Effector memory CD4-positive, alpha-beta T cell (primary cell): ENCODE data around the gene RNF187.

ENCODE experiments used
- DNase-seq, 3 donors: peaks; one replicate each; pipeline ENCODE4 v3.0.0-alpha.2; 2020
- H3K27ac ChIP-seq: 2 replicates; pipeline ENCODE4 v1.7.0; 2013; ENCODE audit warnings: mild to moderate bottlenecking, low read length, moderate library complexity; ENCODE audit not compliant: insufficient read depth, poor library complexity, severe bottlenecking
- H3K27me3 ChIP-seq: replicated peaks from 2 replicates; pipeline ENCODE4 v1.7.0; 2013; ENCODE audit warnings: mild to moderate bottlenecking, low read length; ENCODE audit not compliant: insufficient read depth, control insufficient read depth, poor library complexity, severe bottlenecking
- H3K36me3 ChIP-seq: 2 replicates; pipeline ENCODE4 v1.7.0; 2013; ENCODE audit warnings: mild to moderate bottlenecking, low read length, moderate library complexity; ENCODE audit not compliant: control insufficient read depth, insufficient read depth
- H3K4me1 ChIP-seq: 2 replicates; pipeline ENCODE4 v1.7.0; 2013; ENCODE audit warnings: low read length, mild to moderate bottlenecking; ENCODE audit not compliant: control insufficient read depth, insufficient read depth, poor library complexity, severe bottlenecking
- H3K4me3 ChIP-seq: 2 replicates; pipeline ENCODE4 v1.7.0; 2013; ENCODE audit warnings: low read length, low read depth, mild to moderate bottlenecking; ENCODE audit not compliant: insufficient read depth, poor library complexity, severe bottlenecking
- H3K9me3 ChIP-seq: 2 replicates; pipeline ENCODE4 v1.7.0; 2013; ENCODE audit warnings: mild to moderate bottlenecking, low read length, moderate library complexity; ENCODE audit not compliant: control insufficient read depth

RNF187 gene

DNA sequence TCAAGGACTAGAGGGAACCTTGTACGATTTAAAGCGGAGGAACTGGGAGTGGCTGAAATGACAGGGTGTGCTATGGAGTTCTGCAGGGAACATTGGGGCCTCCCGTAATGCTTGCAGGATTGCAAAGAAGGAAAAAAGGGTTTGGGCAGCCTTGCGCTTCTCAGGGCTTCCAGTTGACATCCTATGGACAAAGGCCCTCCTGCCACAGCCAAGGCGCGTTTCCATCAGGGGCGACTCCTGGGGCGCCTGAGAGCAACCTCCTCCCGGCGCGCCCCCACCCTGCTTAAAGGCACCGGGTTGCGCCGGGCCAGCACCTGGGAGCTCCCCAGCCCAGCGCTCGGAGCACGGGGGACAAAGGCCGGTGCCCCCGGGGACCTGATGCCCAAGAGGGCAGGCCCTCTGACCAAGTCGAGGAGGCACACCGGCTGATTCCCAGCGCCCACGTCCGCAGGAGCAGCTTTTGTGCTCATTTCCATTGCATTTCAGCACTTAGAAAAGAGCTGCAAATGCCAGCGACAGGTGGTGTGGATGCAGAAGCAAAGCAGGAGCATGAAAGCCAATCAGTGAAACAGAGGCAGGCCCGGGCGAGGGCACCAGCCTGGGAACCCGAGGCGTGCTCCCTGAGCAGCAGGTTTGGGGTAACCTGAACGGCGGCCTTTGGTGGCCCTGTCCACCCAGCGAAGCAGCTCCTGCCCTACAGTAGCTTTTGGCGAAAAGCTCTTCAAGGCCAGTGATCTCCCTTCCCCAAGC is 17.6 kb upstream of the RNF187 start:
- no peak overlapping the region for H3K4me3 ChIP-seq
- H3K36me3 ChIP-seq: no peaks in the 10 kb centered on the region
- H3K27ac ChIP-seq: no peak overlapping the region
- peaks cover 14% of the 10 kb centered on the region for H3K4me1 ChIP-seq
- H3K27me3 ChIP-seq: peaks cover 10% of the 10 kb centered on the region
- no peak for DNase-seq
- no peaks in the 10 kb centered on the region for H3K9me3 ChIP-seq

DNA sequence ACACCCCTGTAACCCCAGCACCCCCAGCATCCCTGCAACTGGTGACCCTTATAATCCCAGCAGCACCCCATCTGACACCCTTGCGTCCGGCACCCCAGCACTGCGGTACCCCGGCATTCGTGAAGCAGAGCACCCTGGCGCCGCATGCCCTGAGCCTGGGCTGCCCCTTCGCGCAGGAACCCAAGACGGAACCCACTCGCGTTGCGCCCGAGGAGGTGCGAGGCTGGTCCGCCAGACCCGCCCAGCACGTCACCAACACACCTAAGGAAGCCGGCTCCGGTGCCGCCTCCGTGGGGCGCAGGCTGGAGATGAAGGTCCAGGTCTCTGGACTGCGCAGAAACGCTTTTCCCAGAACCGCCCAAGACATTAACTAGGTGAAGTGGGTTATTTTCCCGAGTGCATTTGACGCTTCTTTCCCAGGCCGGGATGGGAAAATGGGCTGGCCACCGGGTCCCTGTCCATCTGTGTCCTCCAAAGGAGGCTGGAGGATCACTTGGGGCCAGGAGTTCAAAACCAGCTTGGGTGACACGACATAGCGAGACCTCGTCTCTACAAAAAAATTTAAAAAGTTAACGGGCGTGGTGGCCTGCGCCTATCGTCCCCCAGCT is 15.9 kb upstream of the RNF187 start:
- Histone ChIP-seq H3K27me3 (peaks cover 10% of the 10 kb centered on the region), H3K36me3 (no peaks in the 10 kb centered on the region)

DNA sequence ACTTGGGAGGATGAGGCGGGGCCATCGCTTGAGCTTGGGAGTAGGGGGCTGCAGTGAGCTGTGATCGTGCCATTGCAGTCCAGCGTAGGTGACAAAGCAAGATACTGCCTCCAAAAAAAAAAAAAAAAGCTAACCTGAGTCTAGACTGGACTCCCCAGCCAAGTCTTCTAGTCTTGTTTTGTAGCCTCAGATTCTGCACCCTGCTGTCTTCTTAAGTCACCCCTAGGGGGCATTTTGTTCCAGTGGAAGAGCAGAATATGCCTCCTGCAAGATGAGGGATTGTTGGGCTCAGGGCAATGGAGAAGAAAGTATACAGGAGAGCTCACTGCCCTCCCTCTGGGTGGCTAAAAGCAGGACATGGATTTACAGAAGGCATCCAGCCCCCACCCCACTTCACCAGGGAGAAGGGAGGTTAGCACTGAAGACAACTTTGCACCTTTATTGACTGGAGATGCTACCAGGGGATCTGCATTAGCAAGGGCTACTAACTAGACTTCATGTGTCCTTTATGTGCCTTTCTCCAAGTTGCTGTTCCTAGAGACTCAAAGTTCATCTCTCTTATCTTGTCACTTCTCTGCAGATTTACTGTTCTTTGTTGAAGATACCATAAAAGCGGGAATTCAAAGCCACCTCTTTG is 15.3 kb upstream of the RNF187 start:
- Histone ChIP-seq H3K36me3 (no peaks in the 10 kb centered on the region), H3K4me3 (no peak overlapping the region), H3K27me3 (peaks cover 10% of the 10 kb centered on the region), H3K27ac (no peak overlapping the region), H3K4me1 (no peaks in the 10 kb centered on the region), H3K9me3 (no peaks in the 10 kb centered on the region)
- no peak for DNase-seq

More for the DNA sequence above, 15.9 kb upstream of the RNF187 start:
- no peak for DNase-seq
- Histone ChIP-seq H3K4me1 (no peaks in the 10 kb centered on the region), H3K27ac (no peak overlapping the region), H3K9me3 (no peaks in the 10 kb centered on the region), H3K4me3 (no peak overlapping the region)

DNA sequence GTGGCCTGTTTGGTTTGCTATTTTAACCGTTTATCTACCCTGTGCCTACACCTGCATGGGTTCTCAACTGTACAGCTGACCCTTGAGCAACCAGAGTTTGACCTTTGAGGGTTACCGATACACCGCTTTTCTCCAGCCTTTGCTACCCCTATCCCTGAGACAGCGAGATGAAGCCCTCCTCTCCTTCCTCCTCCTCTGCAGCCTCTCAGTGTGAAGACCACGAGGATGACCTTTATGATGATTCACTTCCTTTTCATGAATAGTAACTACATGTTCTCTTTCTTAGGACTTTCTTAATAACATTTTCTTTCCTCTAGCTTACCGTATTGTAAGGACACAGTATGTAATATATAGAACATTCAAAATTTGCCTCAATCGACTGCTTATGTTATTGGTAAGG is 14.5 kb upstream of the RNF187 start:
- Histone ChIP-seq H3K4me3 (no peak overlapping the region), H3K27me3 (peaks cover 10% of the 10 kb centered on the region), H3K9me3 (no peaks in the 10 kb centered on the region), H3K27ac (no peak overlapping the region), H3K4me1 (no peaks in the 10 kb centered on the region), H3K36me3 (no peaks in the 10 kb centered on the region)
- DNase-seq: no peak

DNA sequence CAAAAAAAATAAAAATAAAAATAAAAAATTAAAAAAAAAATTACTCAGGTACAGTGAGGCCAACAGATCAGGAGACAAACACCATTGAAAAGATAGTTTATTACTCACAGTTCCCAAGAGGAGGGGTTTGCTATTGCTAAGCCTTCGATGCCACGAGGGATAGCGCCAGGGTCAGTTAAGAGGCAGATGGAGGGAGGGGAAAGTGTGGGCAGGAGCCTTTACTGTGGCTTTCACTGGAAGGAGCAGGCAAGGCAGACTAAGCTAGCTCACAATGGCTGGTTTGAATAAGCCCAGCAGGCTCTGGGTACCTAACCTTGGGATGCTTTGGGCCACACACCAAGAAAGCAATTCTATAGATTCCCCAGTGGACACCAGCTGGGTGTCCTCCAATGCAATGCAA is 12.7 kb upstream of the RNF187 start:
- Histone ChIP-seq H3K36me3 (no peaks in the 10 kb centered on the region), H3K4me3 (no peak overlapping the region), H3K27me3 (peaks cover 10% of the 10 kb centered on the region), H3K27ac (no peak overlapping the region), H3K4me1 (peaks cover 9% of the 10 kb centered on the region), H3K9me3 (no peaks in the 10 kb centered on the region)
- DNase-seq: no peak

DNA sequence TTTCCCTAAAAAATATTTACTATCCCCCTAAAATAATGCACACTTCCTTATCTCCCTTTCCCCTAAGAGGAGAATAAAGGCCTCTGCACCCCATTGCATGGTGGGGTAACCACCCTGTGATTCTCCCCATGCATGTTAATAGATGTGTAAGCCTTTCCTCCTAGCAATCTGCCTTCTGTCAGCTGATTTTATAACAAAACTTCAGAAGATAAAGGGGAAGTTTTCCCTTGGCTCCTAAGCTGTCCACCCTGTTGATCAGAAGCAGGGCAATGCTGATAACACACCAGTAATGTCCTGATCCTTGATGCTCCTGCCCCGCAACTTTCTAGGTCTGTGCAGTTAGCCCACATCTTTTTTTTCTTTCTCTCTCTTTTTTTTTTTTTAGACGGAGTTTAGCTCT is 11.4 kb upstream of the RNF187 start:
- H3K36me3 ChIP-seq: no peaks in the 10 kb centered on the region
- DNase-seq: no peak
- H3K27me3 ChIP-seq: peaks cover 4% of the 10 kb centered on the region
- H3K4me3 ChIP-seq: no peak overlapping the region
- no peaks in the 10 kb centered on the region for H3K9me3 ChIP-seq
- H3K27ac ChIP-seq: no peak overlapping the region
- peaks cover 10% of the 10 kb centered on the region for H3K4me1 ChIP-seq

DNA sequence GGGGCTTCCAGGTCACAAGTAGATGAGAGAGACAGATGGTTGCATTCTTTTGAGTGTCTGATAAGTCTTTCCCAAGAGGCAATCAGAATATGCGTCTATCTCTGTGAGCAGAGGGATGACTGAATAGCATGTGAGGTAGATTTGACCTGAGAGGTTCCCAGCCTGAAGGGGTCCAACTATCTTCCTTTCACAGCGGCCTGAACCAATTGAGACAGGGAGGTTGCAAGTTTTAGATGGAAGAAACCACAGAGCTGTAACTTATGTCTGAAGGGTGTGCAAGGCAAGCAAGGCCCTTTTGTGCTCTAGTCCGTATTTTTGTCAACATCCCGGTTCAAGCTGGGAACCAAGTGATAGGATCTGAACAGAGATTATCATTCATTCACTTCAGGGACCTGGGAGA is 9.9 kb upstream of the RNF187 start:
- H3K4me3 ChIP-seq: no peak overlapping the region
- no peaks in the 10 kb centered on the region for H3K9me3 ChIP-seq
- peaks cover 10% of the 10 kb centered on the region for H3K4me1 ChIP-seq
- H3K36me3 ChIP-seq: no peaks in the 10 kb centered on the region
- no peak overlapping the region for H3K27ac ChIP-seq
- no peaks in the 10 kb centered on the region for H3K27me3 ChIP-seq
- DNase-seq: no peak

DNA sequence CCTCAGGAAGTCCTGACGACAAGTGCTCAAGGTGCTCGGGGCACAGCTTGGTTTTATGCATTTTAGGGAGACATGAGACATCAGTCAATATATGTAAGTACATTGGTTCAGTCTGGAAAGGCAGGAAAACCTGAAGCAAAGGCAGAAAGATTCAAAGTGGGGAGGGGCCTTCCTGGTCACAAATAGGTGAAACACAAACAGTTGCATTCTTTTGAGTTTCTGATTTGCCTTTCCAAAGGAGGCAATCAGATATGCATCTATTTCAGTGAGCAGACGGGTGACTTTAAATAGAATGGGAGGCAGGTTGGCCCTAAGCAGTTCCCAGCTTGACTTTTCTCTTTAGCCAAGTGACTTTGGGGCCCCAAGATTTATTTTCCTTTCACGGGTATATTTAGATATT is 8.9 kb upstream of the RNF187 start:
- Histone ChIP-seq H3K36me3 (no peaks in the 10 kb centered on the region), H3K27me3 (no peaks in the 10 kb centered on the region), H3K9me3 (no peaks in the 10 kb centered on the region), H3K4me1 (peaks cover 10% of the 10 kb centered on the region), H3K27ac (no peak overlapping the region), H3K4me3 (no peak overlapping the region)
- no peak for DNase-seq

DNA sequence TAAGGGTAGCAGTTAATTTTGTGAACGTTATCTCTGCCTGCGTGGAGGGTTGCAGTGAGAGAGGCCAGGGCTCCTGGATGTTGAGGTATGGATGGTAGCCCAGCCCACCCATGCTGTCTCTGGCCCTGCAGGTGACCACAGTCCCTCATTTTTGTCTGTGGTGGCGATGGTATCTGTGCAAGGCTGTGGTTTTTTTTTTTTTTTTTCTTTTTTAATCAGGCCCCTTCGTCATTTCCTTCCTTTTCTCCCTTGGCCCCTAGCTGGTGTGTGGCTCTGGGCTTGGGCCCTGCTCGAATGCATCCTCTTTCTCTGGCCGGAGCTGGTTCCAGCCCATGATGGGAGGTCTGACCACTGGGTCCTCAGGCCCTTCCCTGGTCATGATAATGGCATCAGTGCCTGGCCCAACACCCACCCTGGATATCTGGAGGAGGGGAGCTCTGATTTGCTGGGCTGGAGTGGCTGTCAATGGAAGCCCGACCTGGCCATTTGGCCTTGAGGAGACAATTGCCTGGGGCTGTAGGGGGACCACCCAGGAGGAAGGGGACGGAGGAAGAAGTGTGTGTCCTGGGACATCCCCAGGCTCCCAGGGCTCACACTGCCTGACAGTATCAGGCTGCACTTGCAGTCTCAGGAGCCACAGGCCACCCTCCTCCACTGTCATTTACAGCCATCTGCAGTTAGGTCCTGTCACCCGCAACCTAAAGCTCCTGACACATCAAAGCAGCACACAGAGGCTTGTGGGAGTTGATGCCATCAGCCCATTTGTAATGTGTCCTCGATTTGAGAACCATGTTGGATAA is 8.1 kb upstream of the RNF187 start:
- H3K4me3 ChIP-seq: no peak overlapping the region

More for the DNA sequence above, 8.1 kb upstream of the RNF187 start:
- no peaks in the 10 kb centered on the region for H3K9me3 ChIP-seq
- H3K27me3 ChIP-seq: no peaks in the 10 kb centered on the region
- no peak for DNase-seq
- no peaks in the 10 kb centered on the region for H3K36me3 ChIP-seq
- peaks cover 10% of the 10 kb centered on the region for H3K4me1 ChIP-seq
- no peak overlapping the region for H3K27ac ChIP-seq
